ENCODE measurements around the gene RNU2-63P. TPM values are rescaled to one million over a fixed set of nuclear protein-coding genes. Genes with fewer than 3 reads are reported as not detected.
A peak's percentile ranks its signal among the peaks of the same experiment; 100 is the strongest.
"Not testable (repeated sequence)": the region's sequence is repeated elsewhere in the genome, so short reads cannot be mapped to it uniquely, and the experiment has no call there.

The RNU2-63P gene
- total and polyA plus RNA-seq, 3 experiments from 2014 or later, result 35.8 to 42.7 TPM; not detected in 1

DNA sequence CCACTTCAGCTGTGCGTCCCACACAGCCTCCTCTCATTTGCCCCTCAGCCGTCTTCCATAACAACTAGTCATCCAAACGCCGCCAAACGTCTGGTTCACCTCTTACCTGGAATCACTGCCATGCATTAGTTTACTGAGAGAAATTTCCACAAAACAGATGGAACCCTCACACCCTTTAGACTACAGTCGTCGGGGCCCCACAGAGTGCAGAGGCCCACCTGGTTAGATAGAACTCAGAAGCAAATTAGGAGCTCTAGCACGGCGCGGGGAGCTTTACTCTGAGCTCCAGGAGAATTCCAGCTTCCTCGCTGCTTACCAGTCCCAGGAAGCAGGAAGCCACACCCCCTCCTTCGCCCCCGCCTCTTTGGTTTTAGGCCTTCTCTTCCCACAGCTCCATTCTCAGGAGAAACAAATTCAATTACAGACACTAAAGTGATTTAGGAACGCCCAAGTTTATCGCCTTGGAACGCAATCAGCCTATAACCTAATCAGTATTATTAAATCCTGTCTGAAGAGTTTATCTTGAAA, 9.4 kb downstream of the RNU2-63P start:
- ChIA-PET CTCF (interaction anchor here (0.9 to 1.2 kb wide), 3 partner anchors 10 to 53 kb away, joined by 3 to 5 read pairs (median 3); partner anchors contain the start of gene RNU2-63P), POLR2A (no interaction called here)
- DNase-seq, result no peak
- Mint-ChIP-seq H3K36me3 (no peaks in the 10 kb centered on the region), H3K4me3 (no peak overlapping the region), H3K4me1 (peaks cover 0 to under 1% (median under 1%) of the 10 kb centered on the region in 3 donors), H3K27ac (peak overlapping the region in 1 of 8 donors; percentile 38), H3K27me3 (peaks cover 0 to 1% of the 10 kb centered on the region in 2 donors), H3K9me3 (no peaks in the 10 kb centered on the region)
- H3K9me3 ChIP-seq (ENCODE audit: low read length), result no peaks in the 10 kb centered on the region
- no peak overlapping the region for H3K27ac ChIP-seq (ENCODE audit: low read depth, low read length)
- no peaks in the 10 kb centered on the region for H3K27me3 ChIP-seq (ENCODE audit: insufficient read depth, low read length, poor library complexity, severe bottlenecking)
- no peak overlapping the region for H3K4me3 ChIP-seq (ENCODE audit: low read length)
- no peaks in the 10 kb centered on the region for H3K36me3 ChIP-seq (ENCODE audit: insufficient read depth, low read length)
- H3K4me1 ChIP-seq (ENCODE audit: insufficient read depth, low read length), result no peaks in the 10 kb centered on the region

GRCh38 chr2:88005776-88006175, 10.6 kb downstream of the RNU2-63P start:
- Histone ChIP-seq H3K4me1 (ENCODE audit: insufficient read depth, low read length) (peaks cover 5% of the 10 kb centered on the region), H3K4me3 (ENCODE audit: low read length) (no peak overlapping the region), H3K27ac (ENCODE audit: low read depth, low read length) (no peak overlapping the region), H3K27me3 (ENCODE audit: insufficient read depth, low read length, poor library complexity, severe bottlenecking) (no peaks in the 10 kb centered on the region), H3K9me3 (ENCODE audit: low read length) (no peaks in the 10 kb centered on the region), H3K36me3 (ENCODE audit: insufficient read depth, low read length) (no peaks in the 10 kb centered on the region)
- ChIA-PET CTCF (interaction anchor here (2.3 kb wide), 1 partner anchor 10 kb away, joined by 10 read pairs; the partner anchor contains the start of gene RNU2-63P), POLR2A (no interaction called here)
- H3K36me3 Mint-ChIP-seq, result no peaks in the 10 kb centered on the region
- peaks cover 0 to 5% of the 10 kb centered on the region in 2 donors for H3K27me3 Mint-ChIP-seq
- H3K4me3 Mint-ChIP-seq, result no peak overlapping the region
- no peaks in the 10 kb centered on the region for H3K9me3 Mint-ChIP-seq
- peaks cover 5 to 6% (median 6%) of the 10 kb centered on the region in 3 donors for H3K4me1 Mint-ChIP-seq
- DNase-seq, result no peak
- H3K27ac Mint-ChIP-seq, result no peak overlapping the region

DNA sequence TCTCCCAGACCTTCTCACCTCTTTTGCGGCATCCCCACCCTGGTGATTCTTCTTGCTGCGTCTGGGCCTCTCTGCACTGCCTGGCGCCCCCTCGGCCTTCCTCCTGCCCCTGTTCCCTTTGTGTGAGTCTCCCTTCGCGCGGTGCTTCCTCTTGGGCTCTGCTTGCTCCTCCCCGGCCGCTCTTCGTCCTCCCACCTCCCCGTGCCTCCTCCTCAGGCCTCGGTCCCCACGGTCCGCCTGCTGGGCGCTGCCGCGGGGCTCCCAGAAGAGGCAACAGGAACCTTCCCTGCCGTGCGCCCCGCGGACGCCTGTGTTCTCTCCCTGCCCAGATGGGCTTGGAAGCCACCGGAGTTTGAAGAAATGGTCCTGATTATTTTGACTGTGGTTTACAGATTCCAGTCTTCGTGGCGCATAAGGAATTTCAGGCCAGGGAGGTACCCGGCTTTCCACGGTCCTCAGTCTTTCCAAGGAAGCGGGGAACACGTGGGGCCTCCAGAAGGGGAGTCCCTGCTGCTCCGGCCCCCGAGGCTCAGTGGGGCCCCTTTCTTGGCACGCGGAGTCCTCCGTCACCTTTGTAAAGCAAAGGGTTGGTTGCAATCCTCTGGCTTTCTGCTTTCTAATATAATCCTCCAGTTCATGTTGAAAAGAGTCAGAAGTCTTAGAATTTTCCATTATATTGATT, 13.1 kb downstream of the RNU2-63P start:
- Mint-ChIP-seq H3K36me3 (no peaks in the 10 kb centered on the region), H3K9me3 (no peaks in the 10 kb centered on the region), H3K4me1 (peaks cover 5 to 6% (median 6%) of the 10 kb centered on the region in 3 donors), H3K4me3 (no peak overlapping the region), H3K27ac (no peak overlapping the region), H3K27me3 (peaks cover 0 to 5% of the 10 kb centered on the region in 2 donors)
- Histone ChIP-seq H3K36me3 (ENCODE audit: insufficient read depth, low read length) (no peaks in the 10 kb centered on the region), H3K27ac (ENCODE audit: low read depth, low read length) (no peak overlapping the region), H3K4me1 (ENCODE audit: insufficient read depth, low read length) (peaks cover 5% of the 10 kb centered on the region), H3K27me3 (ENCODE audit: insufficient read depth, low read length, poor library complexity, severe bottlenecking) (no peaks in the 10 kb centered on the region), H3K9me3 (ENCODE audit: low read length) (no peaks in the 10 kb centered on the region), H3K4me3 (ENCODE audit: low read length) (no peak overlapping the region)
- no peak for DNase-seq
- POLR2A ChIA-PET, result no interaction called here
- CTCF ChIA-PET, result no interaction called here

GRCh38 chr2:88002359-88002707, 14.0 kb downstream of the RNU2-63P start:
- POLR2A ChIA-PET, result no interaction called here

DNA sequence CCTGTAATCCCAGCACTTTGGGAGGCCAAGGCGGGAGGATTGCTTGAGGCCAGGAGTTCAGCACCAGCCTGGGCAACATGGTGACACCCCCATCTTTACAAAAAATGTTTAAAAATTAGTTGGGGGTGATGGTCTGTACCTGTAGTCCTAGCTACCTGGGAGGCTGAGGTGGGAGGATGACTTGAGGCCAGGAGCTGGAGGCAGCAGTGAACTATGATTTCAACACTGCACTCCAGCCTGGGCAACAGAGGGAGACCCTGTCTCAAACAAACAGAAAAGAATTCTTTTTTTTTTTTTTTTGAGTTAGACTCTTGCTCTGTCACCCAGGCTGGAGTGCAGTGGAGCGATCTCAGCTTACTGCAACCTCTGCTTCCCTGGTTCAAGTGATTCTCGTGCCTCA, 15.9 kb downstream of the RNU2-63P start:
- H3K27me3 Mint-ChIP-seq; H3K27me3 ChIP-seq (ENCODE audit: insufficient read depth, low read length, poor library complexity, severe bottlenecking); H3K4me3 Mint-ChIP-seq; H3K27ac Mint-ChIP-seq; CTCF ChIA-PET; H3K4me1 ChIP-seq (ENCODE audit: insufficient read depth, low read length); H3K36me3 Mint-ChIP-seq; H3K4me3 ChIP-seq (ENCODE audit: low read length); H3K9me3 Mint-ChIP-seq; H3K4me1 Mint-ChIP-seq; H3K36me3 ChIP-seq (ENCODE audit: insufficient read depth, low read length); DNase-seq; H3K9me3 ChIP-seq (ENCODE audit: low read length); H3K27ac ChIP-seq (ENCODE audit: low read depth, low read length): not testable (repeated sequence)
- POLR2A ChIA-PET, result interaction anchor here (0.6 kb wide), 1 partner anchor 512 kb away, joined by 5 read pairs; no protein-coding TSS in a partner anchor

More at GRCh38 chr2:88002359-88002707, 14.0 kb downstream of the RNU2-63P start:
- Histone ChIP-seq H3K4me3 (ENCODE audit: low read length) (no peak overlapping the region), H3K36me3 (ENCODE audit: insufficient read depth, low read length) (no peaks in the 10 kb centered on the region), H3K27me3 (ENCODE audit: insufficient read depth, low read length, poor library complexity, severe bottlenecking) (no peaks in the 10 kb centered on the region), H3K4me1 (ENCODE audit: insufficient read depth, low read length) (peaks cover 5% of the 10 kb centered on the region), H3K27ac (ENCODE audit: low read depth, low read length) (no peak overlapping the region), H3K9me3 (ENCODE audit: low read length) (no peaks in the 10 kb centered on the region)
- H3K9me3 Mint-ChIP-seq, result no peaks in the 10 kb centered on the region
- no peak overlapping the region for H3K4me3 Mint-ChIP-seq
- CTCF ChIA-PET, result interaction anchor here (0.6 to 1.7 kb wide), 7 partner anchors 8 to 152 kb away, joined by 3 to 8 read pairs (median 3); partner anchors contain the start of gene RNU2-63P
- no peaks in the 10 kb centered on the region for H3K36me3 Mint-ChIP-seq
- no peak overlapping the region for H3K27ac Mint-ChIP-seq
- DNase-seq, result no peak
- peaks cover 5 to 6% (median 6%) of the 10 kb centered on the region in 3 donors for H3K4me1 Mint-ChIP-seq
- H3K27me3 Mint-ChIP-seq, result peaks cover 0 to 5% of the 10 kb centered on the region in 2 donors

GRCh38 chr2:87996570-87996969, 19.8 kb downstream of the RNU2-63P start:
- Mint-ChIP-seq H3K36me3 (no peaks in the 10 kb centered on the region), H3K9me3 (no peaks in the 10 kb centered on the region), H3K27me3 (peaks cover 0 to 5% of the 10 kb centered on the region in 2 donors), H3K4me3 (no peak overlapping the region), H3K27ac (no peak overlapping the region), H3K4me1 (peaks cover 1% of the 10 kb centered on the region in 3 donors)
- no peaks in the 10 kb centered on the region for H3K36me3 ChIP-seq (ENCODE audit: insufficient read depth, low read length)
- no peaks in the 10 kb centered on the region for H3K9me3 ChIP-seq (ENCODE audit: low read length)
- DNase-seq, result no peak
- H3K27me3 ChIP-seq (ENCODE audit: insufficient read depth, low read length, poor library complexity, severe bottlenecking), result no peaks in the 10 kb centered on the region
- ChIA-PET CTCF (no interaction called here), POLR2A (no interaction called here)
- H3K4me3 ChIP-seq (ENCODE audit: low read length), result no peak overlapping the region
- H3K27ac ChIP-seq (ENCODE audit: low read depth, low read length), result no peak overlapping the region
- peaks cover 2% of the 10 kb centered on the region for H3K4me1 ChIP-seq (ENCODE audit: insufficient read depth, low read length)

GRCh38 chr2:87995756-87996155, 20.6 kb downstream of the RNU2-63P start:
- Histone ChIP-seq H3K4me3 (ENCODE audit: low read length) (no peak overlapping the region), H3K27me3 (ENCODE audit: insufficient read depth, low read length, poor library complexity, severe bottlenecking) (no peaks in the 10 kb centered on the region), H3K9me3 (ENCODE audit: low read length) (no peaks in the 10 kb centered on the region), H3K27ac (ENCODE audit: low read depth, low read length) (no peak overlapping the region), H3K36me3 (ENCODE audit: insufficient read depth, low read length) (no peaks in the 10 kb centered on the region), H3K4me1 (ENCODE audit: insufficient read depth, low read length) (no peaks in the 10 kb centered on the region)
- Mint-ChIP-seq H3K36me3 (no peaks in the 10 kb centered on the region), H3K27ac (peak overlapping the region in 1 of 8 donors; percentile 73), H3K27me3 (peaks cover 0 to 3% of the 10 kb centered on the region in 2 donors), H3K9me3 (no peaks in the 10 kb centered on the region), H3K4me3 (no peak overlapping the region), H3K4me1 (no peaks in the 10 kb centered on the region)
- CTCF ChIA-PET, result interaction anchor here (1.0 kb wide), 1 partner anchor 11 kb away, joined by 3 read pairs; no protein-coding TSS in a partner anchor
- POLR2A ChIA-PET, result no interaction called here
- no peak for DNase-seq

DNA sequence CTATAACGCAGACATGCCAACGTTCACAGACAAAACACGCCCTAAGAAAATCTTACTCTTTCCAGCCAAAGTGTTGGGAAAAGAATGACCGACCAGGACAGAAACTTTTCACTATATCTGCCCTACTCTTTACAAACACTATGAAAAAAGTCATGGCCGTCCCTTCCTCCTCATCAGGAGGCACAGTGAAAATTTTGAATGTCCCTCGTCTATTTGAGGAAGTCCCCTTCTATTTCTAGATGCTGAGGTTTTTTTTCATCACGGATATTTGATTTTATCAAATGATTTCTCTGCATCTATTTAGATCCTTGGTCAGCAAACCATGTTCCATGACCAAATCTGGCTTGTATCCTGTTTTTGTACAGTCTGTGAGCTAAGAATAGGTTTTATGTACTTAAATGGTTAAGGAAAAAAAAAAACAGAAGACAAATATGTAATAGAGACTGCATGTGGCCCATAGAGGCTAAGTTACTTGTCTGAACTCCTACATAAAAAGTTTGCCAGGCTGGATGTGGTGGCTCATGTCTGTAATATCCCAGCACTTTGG, 22.0 kb downstream of the RNU2-63P start:
- H3K27me3 ChIP-seq (ENCODE audit: insufficient read depth, low read length, poor library complexity, severe bottlenecking); H3K9me3 Mint-ChIP-seq; H3K36me3 Mint-ChIP-seq; POLR2A ChIA-PET; H3K36me3 ChIP-seq (ENCODE audit: insufficient read depth, low read length); H3K4me3 ChIP-seq (ENCODE audit: low read length); H3K27me3 Mint-ChIP-seq; H3K4me1 ChIP-seq (ENCODE audit: insufficient read depth, low read length); H3K9me3 ChIP-seq (ENCODE audit: low read length); CTCF ChIA-PET; DNase-seq; H3K4me1 Mint-ChIP-seq; H3K27ac ChIP-seq (ENCODE audit: low read depth, low read length); H3K27ac Mint-ChIP-seq; H3K4me3 Mint-ChIP-seq: not testable (repeated sequence)
